HG03432 (cell line): ENCODE measurements around the gene CYP27B1.
"Not testable (repeated sequence)": the region's sequence is repeated elsewhere in the genome, so short reads cannot be mapped to it uniquely, and the experiment has no call there.

Source experiments
- ATAC-seq: cut with Tn5 transposase; IDR thresholded peaks from one replicate; pipeline ENCODE4 v1.9.1; 2021; ENCODE audit warnings: mild to moderate bottlenecking, moderate library complexity; ENCODE audit not compliant: unreplicated experiment

Gene CYP27B1

GRCh38 chr12:57793920-57794319 lies 27.0 kb upstream of the CYP27B1 start:
- no peak for ATAC-seq

DNA sequence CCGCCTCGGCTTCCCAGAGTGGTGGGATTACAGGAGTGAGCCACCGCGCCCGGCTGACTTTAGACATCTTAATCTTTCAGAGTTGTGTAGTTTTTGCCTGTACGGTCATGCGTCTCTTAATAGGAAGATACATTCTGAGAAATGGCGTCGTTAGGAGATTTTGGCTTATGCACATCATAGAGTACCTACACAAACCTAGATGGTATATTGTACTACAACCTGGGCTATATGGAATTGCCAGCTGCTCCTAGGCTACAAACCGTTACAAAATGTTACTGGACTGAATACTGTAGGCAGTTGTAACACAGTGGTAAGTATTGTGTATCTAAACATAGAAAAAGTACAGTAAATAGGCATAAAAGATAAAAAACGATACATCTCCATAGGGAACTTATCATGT lies 17.0 kb upstream of the CYP27B1 start:
- no peak for ATAC-seq

DNA sequence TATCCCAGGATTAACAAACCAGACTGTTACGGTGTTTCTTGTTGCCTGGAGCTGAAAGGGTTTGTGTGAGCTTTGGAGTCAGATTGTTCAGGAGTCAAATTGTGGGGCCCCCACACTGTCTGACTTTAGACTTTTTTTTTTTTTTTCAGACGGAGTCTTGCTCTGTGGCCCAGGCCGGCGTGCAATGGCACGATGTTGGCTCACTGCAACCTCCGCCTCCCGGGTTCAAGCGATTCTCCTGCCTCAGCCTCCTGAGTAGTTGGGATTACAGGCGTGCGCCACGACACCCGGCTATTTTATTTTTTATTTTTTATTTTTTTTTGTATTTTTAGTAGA lies 16.6 kb upstream of the CYP27B1 start:
- peak; percentile 7 for ATAC-seq

- ATAC-seq, result peak; percentile 89
Measured at GRCh38 chr12:57782608-57783465, 16.0 kb upstream of the CYP27B1 start, which contains the start of gene TSFM. TSS of gene TSFM (plus strand) at chr12:57782787. CDS start at chr12:57782802, 15 bp downstream.

DNA sequence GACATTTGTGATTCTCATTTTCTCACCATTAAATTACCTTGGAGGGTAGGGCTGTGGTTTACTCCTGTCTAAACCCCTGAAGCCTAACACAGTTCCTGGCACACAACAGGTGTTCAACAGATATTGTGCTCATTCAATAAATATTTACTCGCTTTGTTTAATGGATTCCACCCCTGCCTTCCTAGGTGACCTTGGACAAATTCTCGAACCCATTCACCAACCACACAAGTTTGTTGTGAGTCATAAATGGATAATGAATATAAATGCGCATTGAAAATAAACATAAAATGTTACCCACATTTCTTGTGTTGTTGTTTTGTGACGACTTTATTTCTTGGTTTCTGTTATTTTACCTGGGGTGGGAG lies 15.3 kb upstream of the CYP27B1 start:
- peak; percentile 2 for ATAC-seq

GRCh38 chr12:57781801-57782200 lies 14.9 kb upstream of the CYP27B1 start:
- ATAC-seq, result no peak

DNA sequence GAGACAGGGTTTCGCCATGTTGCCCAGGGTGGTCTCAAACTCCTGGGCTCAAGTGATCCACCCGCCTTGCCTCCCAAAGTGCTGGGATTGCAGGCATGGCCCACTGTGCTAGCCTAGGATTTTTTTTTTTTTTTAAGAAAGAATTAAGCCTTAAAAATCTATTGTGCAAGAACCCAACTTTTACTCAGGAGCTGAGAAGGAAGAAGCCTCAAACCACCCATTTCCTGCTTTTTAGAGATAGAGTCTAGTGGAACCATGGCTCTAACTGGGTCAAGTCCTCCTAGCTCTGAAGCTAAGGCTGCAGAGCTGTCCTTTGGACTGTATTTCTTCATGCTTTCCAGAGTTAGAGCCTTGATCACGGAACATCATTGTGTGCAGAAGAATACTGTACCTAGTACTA lies 14.4 kb upstream of the CYP27B1 start:
- no peak for ATAC-seq

DNA sequence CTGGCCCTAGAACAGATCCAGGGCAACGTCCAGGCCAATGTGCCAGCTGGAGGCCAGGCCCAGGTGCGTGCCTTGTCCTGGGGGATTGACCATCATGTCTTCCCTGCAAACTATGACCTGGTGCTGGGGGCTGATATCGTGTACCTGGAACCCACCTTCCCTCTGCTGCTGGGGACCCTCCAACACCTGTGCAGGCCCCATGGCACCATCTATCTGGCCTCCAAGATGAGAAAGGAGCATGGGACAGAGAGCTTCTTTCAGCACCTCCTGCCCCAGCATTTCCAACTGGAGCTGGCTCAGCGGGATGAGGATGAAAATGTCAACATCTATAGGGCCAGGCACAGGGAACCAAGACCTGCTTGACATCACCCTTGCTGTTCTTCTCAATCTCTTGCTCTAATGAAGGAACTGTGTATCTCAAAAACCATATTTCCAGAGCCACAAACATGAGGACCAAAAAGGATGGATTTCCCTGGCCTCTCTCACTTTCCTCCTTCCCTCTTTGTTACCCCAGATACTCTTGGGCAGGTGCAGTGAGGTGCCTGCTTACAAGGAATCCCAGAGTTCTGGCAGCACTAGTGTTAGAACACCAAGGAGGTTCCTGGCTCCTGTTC lies 13.5 kb upstream of the CYP27B1 start:
- ATAC-seq, result no peak

DNA sequence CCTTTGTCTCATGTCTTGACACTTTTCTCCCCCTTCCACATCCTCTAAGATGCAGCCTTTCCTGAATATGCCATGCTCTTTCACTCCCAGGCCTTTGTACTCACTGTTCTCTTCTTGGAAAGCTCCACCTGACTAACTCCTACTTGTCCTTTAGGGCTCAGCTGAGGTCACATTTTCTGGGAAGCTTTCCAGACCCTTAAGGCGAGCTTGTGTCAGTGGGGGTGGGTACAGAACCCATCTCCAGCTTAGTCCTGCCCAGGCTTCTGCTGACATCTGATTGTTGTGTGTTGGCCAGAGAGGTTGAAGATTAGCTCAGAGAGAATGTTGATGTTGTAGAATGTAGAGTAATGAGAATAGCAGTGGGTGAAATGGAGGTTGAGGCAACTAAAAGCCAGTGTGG lies 12.9 kb upstream of the CYP27B1 start:
- no peak for ATAC-seq

- no peak for ATAC-seq
Measured at GRCh38 chr12:57777911-57778310, 11.0 kb upstream of the CYP27B1 start.

GRCh38 chr12:57777367-57777766 lies 10.5 kb upstream of the CYP27B1 start:
- no peak for ATAC-seq

DNA sequence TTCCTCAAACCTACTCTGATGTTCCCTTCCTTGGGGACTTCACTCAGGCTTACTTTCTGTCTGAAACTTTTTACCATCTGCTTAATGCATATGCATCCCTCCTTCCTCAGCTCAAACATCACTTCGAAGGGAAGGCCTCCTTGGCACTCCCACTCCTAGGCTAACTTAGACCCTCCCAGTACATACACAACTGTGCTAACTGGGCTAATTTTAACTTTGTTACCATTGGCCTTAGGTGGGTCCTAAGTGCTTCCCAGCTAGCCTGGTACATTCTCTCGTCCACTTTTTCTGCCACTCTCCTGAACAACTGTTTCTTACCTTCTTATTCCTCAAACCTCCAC lies 9.3 kb upstream of the CYP27B1 start:
- no peak for ATAC-seq

- ATAC-seq, result no peak
Measured at GRCh38 chr12:57775563-57776246, 8.8 kb upstream of the CYP27B1 start.

DNA sequence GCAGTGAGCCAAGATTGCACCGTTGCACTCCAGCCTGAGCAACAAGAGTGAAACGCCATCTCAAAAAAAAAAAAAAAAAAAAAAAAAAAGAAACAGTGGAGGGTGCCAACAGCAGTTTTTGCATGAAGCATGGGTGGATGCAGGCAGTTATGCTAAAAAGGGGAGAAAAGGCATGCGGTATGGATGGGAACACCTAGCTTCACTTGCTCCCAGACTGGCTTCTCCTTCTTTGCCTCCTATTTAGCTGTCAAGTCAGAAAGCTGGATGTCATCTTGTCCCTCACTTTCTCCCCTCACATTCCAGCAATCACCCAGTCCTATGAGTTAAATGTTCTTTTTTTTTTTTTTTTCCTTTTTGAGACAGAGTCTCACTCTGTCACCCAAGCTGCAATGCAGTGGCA lies 8.2 kb upstream of the CYP27B1 start:
- ATAC-seq, result no peak

- not testable (repeated sequence) for ATAC-seq
Measured at GRCh38 chr12:57774634-57775033, 7.8 kb upstream of the CYP27B1 start.

- peak; percentile 36 for ATAC-seq
Measured at GRCh38 chr12:57772429-57773322, 5.8 kb upstream of the CYP27B1 start, which contains the start of gene EEF1AKMT3. TSS of gene EEF1AKMT3 (plus strand) at chr12:57772614. CDS start at chr12:57772725, 111 bp downstream.

GRCh38 chr12:57771873-57772428 lies 5.1 kb upstream of the CYP27B1 start, which contains the start of gene METTL1:
TSS of gene METTL1 (minus strand) at chr12:57772105. CDS start at chr12:57772083, 22 bp downstream.
- ATAC-seq, result peak; percentile 87

DNA sequence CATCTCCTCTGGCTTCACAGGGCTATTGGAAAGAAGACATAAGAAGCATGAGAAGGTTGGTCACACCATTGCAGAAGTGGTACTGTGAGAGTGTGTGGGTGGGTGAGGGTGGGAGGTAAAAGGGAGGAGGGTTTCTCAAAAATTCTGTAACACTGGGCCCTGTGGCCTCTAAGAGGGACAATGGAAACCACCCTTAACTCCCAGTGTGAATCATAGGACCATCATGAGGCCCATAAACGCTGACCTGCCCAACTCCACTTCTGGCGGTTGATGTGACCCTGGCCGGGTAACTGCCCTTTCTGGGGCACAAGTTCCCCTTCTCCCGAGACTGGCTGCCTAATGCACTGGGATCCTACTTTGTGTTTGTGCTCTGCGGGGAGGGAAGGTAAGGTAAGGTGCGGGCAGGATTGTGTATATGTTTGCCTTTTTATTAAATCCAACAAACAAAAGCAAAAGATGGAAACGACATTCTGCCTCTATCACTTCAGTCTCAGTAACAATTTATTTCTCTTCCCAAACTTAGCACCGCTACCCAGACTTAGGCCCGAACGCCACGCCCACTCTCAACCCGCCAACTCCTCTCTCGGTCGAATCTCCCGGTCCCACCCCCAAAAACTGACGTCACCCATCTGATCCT lies 4.5 kb upstream of the CYP27B1 start:
- peak; percentile 80 for ATAC-seq

- ATAC-seq, result no peak
Measured at GRCh38 chr12:57770734-57771133, 3.9 kb upstream of the CYP27B1 start.

GRCh38 chr12:57769594-57769993 lies 2.7 kb upstream of the CYP27B1 start:
- no peak for ATAC-seq
